ENCODE measurements around the gene NFE2L3.

NFE2L3 gene

DNA sequence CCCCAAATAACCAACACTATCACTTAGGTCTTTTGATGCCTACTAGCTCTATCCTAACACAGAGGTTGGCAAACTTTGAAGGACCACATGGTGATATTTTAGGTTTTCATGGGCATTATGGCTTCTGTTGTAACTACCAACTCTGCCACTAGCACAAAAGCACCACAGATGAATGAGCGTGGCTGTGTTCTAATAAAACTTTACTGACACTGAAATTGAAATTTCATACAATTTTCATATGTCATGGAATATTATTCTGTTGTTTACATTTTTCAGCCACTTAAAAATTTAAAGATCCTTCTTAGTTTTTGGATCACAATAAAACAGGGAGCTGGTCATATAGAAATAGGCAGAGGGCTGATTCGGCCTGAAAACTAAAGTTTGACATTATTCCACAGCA is 76.0 kb downstream of the NFE2L3 start:
- Histone ChIP-seq H4K20me1 (ENCODE audit: insufficient read depth, low read length) (no peaks in the 10 kb centered on the region), H2AFZ (ENCODE audit: low read depth, low read length) (no peak overlapping the region), H3K4me1 (ENCODE audit: low read length) (no peaks in the 10 kb centered on the region)

DNA sequence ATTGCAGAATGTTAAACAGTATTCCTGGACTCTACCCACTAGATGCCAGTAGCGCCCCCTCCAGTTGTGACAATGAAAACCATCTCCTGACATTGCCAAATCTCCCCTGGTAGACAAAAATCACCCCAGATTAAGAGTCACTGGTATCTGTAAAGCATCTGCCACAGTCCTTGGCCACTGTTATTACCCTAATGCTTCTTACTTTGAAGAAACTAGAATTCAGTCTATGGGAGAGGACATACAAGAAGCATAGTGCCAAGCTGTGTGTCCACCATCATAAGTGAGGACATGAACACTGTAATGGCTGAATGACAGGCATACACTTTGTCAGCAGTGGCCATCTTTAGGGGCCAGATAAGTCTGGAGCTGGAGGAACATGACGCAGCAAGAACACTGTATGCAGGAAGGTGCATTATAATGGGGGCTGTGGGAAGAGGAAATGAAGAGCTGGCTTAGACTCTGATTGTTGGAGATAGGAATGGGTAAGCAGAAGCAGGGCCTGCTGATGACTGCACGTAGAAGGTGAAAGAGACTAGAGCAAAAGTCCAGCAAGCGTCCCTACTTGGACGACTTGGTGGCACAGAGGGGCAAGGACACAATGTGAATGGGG is 82.0 kb downstream of the NFE2L3 start:
- H3K4me2 ChIP-seq (ENCODE audit: low read length) = no peak overlapping the region
- no peaks in the 10 kb centered on the region for H4K20me1 ChIP-seq (ENCODE audit: insufficient read depth, low read length)
- H3K36me3 ChIP-seq (replicated peaks; ENCODE audit: low read depth, low read length) = no peaks in the 10 kb centered on the region
- H2AFZ ChIP-seq (ENCODE audit: low read depth, low read length) = no peak overlapping the region
- H3K4me1 ChIP-seq (ENCODE audit: low read length) = no peaks in the 10 kb centered on the region
- H3K79me2 ChIP-seq (ENCODE audit: low read length) = no peaks in the 10 kb centered on the region
- H3K27me3 ChIP-seq (ENCODE audit: low read depth, low read length) = no peaks in the 10 kb centered on the region
- no peaks in the 10 kb centered on the region for H3K9me3 ChIP-seq (ENCODE audit: insufficient read depth, low read length)
- no peak overlapping the region for H3K4me3 ChIP-seq (ENCODE audit: low read length)
- TF ChIP-seq, protein P1, sequence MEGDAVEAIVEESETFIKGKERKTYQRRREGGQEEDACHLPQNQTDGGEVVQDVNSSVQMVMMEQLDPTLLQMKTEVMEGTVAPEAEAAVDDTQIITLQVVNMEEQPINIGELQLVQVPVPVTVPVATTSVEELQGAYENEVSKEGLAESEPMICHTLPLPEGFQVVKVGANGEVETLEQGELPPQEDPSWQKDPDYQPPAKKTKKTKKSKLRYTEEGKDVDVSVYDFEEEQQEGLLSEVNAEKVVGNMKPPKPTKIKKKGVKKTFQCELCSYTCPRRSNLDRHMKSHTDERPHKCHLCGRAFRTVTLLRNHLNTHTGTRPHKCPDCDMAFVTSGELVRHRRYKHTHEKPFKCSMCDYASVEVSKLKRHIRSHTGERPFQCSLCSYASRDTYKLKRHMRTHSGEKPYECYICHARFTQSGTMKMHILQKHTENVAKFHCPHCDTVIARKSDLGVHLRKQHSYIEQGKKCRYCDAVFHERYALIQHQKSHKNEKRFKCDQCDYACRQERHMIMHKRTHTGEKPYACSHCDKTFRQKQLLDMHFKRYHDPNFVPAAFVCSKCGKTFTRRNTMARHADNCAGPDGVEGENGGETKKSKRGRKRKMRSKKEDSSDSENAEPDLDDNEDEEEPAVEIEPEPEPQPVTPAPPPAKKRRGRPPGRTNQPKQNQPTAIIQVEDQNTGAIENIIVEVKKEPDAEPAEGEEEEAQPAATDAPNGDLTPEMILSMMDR (IDR thresholded peaks at IDR 0.05; ENCODE audit: low read depth, low read length) = no peak; the same call in 1 of the 2 replicates
- no peak for TF ChIP-seq EZH2phosphoT487 (IDR thresholded peaks at IDR 0.05; ENCODE audit: low read depth)
- H3K27ac ChIP-seq (ENCODE audit: low read length) = no peak overlapping the region
- H3K9ac ChIP-seq (ENCODE audit: low read length) = no peak overlapping the region

More for the DNA sequence above, 76.0 kb downstream of the NFE2L3 start:
- TF ChIP-seq, protein P1 (IDR thresholded peaks at IDR 0.05; ENCODE audit: low read depth, low read length) = no peak
- no peak for TF ChIP-seq EZH2phosphoT487 (IDR thresholded peaks at IDR 0.05; ENCODE audit: low read depth)
- Histone ChIP-seq H3K9ac (ENCODE audit: low read length) (no peak overlapping the region), H3K4me3 (ENCODE audit: low read length) (no peak overlapping the region), H3K9me3 (ENCODE audit: insufficient read depth, low read length) (no peaks in the 10 kb centered on the region), H3K4me2 (ENCODE audit: low read length) (no peak overlapping the region), H3K27ac (ENCODE audit: low read length) (no peak overlapping the region), H3K36me3 (replicated peaks; ENCODE audit: low read depth, low read length) (no peaks in the 10 kb centered on the region), H3K79me2 (ENCODE audit: low read length) (no peaks in the 10 kb centered on the region), H3K27me3 (ENCODE audit: low read depth, low read length) (no peaks in the 10 kb centered on the region)

Data from OCI-LY3 (cell line).